Measurements from ENCODE around the gene GOSR1.
"Not testable (repeated sequence)": the region's sequence is repeated elsewhere in the genome, so short reads cannot be mapped to it uniquely, and the experiment has no call there.

Gene GOSR1

DNA sequence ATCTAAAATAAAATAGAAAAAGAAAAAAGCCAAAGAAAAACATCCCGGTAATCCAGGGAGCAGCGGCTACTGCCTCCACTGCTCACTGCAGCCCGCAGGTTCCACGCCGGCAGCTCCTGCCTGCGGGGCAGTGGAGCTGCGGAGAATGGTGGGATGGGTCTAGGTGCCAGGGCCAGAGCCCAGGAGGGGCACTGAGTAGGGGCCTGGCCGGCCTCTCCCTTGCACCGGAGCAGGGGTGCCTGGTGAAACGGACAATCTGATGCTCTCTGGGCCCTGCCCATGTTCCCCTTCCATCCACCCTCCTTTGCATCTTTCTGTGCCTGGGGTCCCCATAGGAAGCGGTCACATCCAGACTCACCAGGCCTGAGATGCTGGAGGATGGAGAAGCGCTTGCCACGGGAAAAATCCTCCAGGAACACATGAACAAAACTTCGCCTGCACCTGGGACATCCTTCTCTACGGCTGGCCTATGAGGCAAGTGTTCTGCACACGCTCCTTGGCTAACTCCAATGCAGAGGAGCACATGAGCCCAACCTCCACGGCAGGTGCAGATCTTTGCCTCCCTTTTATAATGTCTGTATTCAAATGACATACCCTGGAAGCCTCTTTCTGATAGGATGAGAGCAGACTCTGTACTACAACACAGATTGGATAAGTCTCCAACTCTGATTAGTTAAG lies 98.6 kb downstream of the GOSR1 start:
- DNase-seq (ENCODE audit: low read depth, low spot score): not testable (repeated sequence)

DNA sequence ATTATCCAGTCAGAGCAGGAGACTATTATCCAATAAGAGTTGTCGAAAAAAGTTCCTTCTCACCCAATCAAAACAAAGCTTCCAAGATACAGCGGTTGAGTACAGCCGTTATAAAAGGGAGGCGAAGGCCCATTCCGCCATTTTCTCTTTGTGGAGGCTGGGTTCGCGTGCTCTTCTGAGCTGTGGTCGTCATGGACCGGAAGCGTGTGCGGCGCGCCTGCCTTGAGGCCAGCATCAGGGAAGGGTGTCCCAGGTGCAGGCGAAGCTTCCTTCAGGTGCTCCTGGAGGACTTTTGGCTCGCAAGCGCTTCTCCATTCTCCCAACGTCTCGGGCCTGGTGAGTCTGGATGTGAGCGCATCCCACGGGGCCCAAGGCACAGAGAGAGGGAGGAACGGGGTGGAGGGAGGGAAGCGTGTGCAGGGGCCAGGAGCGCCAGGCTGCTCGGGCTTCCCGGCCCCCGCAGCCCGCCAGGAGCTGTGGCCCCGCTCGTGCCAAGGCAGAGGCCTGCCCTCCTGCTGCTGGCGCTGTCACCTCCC lies 99.2 kb downstream of the GOSR1 start:
- no peak for DNase-seq (ENCODE audit: low read depth, low spot score)

Data from ELF-1 (cell line).